Esophagus muscularis mucosa (tissue), 3 donors: ENCODE measurements around the gene CUEDC2.

Source experiments
- POLR2A ChIP-seq: fragments of 450-650 bp; IDR thresholded peaks from one replicate; pipeline ENCODE4 v1.6.1; 2017; ENCODE audit warnings: antibody characterized with exemption, moderate library complexity, mild to moderate bottlenecking, low read depth
- TF ChIP-seq, protein P1 (sequence below), 3 experiments: fragments of 200-600 bp in 2 of 3; fragments of 450-650 bp in 1 of 3; sonication (generic) in 2 of 3; IDR thresholded peaks; one replicate each; pipeline ENCODE4 v1.5.1; 2017 to 2019; ENCODE audit warnings: antibody characterized with exemption in 3 of 3, mild to moderate bottlenecking in 2 of 3, moderate library complexity in 1 of 3

DNA sequence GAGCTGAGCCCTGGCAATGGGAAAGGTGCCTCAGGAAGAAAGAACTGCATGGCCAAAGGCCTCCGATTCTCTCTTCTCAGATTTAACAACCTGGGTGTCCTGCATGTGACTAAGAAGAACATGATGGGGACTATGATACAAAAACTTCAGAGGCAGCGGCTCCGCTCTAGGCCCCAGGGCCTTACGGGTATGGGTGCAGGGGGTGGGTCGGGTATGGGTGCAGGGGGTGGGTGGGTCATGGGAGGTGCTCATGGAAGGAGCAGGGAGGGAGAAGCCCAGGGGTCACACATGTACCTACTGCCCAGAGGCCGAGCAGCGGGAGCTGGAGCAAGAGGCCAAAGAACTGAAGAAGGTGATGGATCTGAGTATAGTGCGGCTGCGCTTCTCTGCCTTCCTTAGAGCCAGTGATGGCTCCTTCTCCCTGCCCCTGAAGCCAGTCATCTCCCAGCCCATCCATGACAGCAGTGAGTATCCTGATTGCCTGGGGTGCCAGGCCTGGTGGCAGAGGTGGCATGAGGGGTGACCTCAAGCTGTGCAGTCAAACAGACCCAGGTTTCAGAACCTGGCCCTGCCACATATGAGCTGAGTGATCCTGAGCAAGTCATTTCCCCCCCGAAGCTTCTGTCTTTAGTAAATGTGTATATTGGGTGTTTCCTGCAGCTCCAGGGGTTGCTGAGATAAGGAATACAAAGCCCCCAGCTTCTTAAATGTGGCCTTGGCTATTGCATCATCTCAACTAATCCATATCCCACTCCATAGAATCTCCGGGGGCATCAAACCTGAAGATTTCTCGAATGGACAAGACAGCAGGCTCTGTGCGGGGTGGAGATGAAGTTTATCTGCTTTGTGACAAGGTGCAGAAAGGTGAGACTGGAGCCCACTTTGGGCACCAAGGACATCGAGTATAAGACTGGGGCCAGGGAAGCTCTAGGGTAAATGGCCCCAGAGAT lies 34.9 kb downstream of the CUEDC2 start:
- TF ChIP-seq, protein P1, sequence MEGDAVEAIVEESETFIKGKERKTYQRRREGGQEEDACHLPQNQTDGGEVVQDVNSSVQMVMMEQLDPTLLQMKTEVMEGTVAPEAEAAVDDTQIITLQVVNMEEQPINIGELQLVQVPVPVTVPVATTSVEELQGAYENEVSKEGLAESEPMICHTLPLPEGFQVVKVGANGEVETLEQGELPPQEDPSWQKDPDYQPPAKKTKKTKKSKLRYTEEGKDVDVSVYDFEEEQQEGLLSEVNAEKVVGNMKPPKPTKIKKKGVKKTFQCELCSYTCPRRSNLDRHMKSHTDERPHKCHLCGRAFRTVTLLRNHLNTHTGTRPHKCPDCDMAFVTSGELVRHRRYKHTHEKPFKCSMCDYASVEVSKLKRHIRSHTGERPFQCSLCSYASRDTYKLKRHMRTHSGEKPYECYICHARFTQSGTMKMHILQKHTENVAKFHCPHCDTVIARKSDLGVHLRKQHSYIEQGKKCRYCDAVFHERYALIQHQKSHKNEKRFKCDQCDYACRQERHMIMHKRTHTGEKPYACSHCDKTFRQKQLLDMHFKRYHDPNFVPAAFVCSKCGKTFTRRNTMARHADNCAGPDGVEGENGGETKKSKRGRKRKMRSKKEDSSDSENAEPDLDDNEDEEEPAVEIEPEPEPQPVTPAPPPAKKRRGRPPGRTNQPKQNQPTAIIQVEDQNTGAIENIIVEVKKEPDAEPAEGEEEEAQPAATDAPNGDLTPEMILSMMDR (IDR thresholded peaks at IDR 0.05) = no peak
- no peak for TF ChIP-seq POLR2A
